Activated CD4-positive, alpha-beta T cell treated with anti-CD3 and anti-CD28 coated beads for 1 hour (primary cell): Measurements from ENCODE around the gene C12orf43.
"Not testable (repeated sequence)": the region's sequence is repeated elsewhere in the genome, so short reads cannot be mapped to it uniquely, and the experiment has no call there.

Experiments used
- DNase-seq: peaks from one replicate; pipeline ENCODE4 v3.0.0-alpha.2; 2020

The C12orf43 gene, protein sequence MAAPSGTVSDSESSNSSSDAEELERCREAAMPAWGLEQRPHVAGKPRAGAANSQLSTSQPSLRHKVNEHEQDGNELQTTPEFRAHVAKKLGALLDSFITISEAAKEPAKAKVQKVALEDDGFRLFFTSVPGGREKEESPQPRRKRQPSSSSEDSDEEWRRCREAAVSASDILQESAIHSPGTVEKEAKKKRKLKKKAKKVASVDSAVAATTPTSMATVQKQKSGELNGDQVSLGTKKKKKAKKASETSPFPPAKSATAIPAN

DNA sequence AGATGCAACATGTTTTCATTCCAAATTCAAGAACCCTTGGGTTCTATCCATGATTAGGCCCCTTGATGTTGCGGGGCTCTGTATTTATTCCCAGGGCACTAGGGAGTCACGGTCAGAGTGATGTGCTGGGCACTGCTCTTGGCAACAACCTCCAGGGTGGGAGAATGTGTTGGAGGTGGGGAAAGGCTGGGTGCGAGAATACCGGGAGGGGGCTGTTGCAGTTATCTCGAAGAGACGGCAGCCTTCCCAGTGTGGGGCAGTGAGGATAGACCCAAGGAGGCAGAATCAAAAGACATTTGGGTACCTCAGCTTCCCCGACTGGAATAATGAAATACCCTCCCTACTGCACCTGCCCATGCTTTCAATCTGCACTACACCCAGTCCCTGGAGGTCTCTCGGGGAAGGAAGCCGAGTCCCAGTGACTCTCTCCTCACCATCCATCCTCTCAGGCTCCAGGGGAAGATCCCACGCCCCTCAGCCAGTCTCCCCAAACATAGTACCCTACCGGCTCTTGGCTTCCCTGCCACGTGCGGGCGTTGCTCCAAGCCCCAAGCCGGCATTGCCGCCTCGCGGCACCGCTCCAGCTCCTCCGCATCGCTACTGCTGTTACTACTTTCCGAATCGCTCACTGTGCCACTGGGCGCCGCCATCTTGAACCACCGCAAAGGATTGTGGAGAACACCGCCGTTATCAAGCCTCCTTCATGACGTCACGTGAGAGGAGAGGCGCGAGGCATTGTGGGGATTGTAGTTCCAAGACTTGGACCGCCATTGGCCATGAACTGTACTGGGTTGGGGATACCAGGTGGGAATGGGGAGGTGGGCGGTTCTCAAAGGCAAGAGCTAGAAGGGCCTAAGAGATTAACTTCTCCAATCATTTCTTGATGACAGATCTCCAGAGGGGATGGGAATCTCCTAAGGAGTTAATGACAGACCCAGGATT lies at the start of gene C12orf43:
TSS of gene C12orf43 (minus strand) at position 663 of the 942 bp plus-strand sequence. CDS start at position 650, 13 bp downstream.
- peak; percentile 88 for DNase-seq

DNA sequence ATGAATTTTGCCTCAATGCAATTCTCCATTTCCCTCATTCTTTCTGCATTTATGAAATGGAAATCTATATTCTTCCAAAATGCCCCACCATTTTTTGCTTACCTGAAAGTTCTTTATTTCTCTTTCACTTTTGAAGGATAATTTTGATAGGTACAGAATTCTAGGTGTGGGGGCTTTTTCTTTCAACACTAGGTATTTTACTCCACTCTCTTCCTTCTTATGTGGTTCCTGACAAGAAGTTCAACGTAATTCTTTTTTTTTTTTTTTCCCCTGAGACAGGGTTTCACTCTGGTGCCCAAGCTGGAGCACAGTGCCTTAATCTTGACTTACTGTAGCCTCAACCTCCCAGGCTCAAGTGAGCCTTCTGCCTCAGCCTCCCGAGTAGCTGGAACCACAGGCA lies 49.1 kb upstream of the C12orf43 start:
- DNase-seq: no peak

DNA sequence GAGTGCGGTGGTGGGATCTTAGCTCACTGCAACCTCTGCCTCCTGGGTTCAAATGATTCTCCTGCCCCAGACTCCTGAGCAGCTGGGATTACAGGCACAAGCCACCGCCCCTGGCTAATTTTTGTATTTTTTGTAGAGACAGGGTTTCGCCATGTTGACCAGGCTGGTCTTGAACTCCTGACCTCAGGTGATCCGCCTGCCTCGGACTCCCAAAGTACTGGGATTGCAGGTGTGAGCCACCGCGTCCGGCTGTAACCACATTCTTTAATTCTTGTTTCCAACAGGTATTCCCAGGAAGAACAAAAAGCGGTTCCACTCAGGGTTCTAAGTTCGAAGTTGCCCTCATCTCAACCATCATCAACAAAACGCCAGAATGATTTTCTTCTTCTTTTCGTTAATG lies 48.3 kb upstream of the C12orf43 start:
- DNase-seq: not testable (repeated sequence)

DNA sequence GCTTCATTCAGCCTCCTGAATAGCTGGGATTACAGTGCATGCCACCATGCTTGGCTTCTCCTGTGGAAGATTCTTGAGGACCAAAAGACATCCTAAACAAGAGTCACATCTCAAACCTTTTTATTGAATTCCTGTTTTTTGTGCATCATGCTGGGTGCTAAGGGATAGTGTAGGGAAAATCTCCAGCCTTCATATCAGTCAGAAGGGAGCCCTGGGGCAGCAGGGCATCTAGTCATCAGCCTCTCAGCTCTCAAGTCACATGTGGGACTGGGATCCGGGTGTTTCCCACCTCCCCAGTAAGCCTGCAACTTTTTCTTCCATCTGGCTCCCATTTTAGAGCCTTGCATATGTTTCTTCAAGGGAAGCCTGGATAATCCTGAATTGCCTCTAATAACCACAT lies 47.8 kb upstream of the C12orf43 start:
- no peak for DNase-seq

DNA sequence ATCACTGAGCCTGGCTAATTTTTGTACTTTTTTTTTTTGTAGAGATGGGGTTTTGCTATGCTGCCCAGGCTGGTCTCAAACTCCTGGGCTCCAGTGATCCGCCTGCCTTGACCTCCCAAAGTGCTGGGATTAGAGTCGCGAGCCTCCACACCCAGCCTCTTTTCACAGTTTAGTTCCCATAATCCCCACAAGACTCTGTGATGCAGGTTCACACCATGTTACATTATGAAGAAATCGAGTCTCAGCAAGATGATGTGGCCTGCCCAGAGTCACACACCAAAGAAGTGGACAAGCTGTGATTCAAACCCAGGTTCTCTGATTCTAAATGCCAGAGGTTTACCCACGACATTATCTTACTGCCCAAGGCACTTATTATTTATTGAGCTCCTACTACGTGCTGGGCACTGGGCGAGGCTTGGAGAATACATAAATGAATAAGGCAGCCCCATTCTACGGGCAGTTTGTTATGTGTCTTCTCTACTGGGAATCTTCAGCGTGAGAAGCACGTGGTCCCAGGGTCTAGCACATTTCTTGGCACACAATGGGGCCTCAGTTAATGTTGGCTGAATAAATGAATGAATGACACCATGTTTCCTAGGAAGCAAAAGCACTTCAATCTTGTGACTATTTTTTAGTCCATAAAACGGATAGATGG lies 46.2 kb upstream of the C12orf43 start:
- DNase-seq: no peak

DNA sequence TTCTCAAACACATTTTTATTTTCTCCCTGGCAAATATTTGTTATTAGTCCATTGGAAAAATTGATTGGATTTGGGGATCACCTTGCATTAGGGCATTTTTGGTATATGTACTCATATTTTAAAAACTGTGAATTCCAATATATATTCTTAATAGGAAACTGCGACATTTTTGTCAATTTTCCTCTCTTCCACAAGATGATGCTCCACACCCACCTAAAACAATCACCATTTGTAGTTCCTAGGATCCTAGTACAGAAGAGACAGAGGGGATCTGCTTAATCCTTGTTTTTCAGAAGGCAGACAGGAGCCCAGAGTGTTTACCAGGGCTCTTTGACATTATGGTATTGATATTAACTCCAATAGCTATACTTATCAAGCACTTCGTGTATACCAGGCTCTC lies 45.5 kb upstream of the C12orf43 start:
- no peak for DNase-seq

DNA sequence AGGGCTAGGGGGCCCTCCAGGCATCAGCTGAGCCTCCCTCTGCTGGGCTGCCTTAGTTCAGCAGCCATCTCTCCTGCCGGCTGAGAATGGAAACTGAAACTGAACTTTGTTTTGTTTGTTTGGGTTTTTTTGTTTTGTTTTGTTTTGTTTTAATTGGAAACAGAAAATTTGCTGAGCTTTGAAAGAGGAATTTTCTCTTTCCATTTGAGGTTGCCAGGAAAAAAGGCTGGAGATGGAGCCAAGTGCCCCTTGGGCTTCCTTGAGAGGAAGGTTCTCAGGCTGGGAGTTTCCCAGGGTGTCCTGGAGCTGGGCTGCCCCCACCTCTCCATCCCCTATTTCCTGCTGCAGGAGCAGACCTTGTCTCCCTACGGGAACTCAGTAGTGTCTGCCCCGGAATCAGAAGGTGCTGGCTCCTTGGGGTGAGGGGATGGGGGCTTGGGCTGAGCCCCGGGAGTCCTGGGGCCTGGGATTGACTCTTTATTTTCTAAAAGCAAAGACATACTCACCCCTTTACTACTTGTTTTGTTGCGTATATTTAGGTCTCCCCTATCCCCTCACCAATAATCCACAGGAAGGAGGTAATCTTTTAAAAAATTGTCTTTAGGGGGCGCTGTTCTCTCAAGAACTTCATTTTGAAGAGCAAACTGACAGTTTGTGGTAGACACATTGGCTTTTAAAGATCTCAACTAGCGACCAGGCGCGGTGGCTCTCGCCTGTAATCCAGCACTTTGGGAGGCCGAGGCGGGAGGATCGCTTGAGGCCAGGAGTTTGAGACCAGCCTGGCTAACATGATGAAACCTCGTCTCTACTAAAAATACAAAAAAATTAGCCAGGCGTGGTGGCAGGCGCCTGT lies 44.1 kb upstream of the C12orf43 start:
- DNase-seq: peak; percentile 55

DNA sequence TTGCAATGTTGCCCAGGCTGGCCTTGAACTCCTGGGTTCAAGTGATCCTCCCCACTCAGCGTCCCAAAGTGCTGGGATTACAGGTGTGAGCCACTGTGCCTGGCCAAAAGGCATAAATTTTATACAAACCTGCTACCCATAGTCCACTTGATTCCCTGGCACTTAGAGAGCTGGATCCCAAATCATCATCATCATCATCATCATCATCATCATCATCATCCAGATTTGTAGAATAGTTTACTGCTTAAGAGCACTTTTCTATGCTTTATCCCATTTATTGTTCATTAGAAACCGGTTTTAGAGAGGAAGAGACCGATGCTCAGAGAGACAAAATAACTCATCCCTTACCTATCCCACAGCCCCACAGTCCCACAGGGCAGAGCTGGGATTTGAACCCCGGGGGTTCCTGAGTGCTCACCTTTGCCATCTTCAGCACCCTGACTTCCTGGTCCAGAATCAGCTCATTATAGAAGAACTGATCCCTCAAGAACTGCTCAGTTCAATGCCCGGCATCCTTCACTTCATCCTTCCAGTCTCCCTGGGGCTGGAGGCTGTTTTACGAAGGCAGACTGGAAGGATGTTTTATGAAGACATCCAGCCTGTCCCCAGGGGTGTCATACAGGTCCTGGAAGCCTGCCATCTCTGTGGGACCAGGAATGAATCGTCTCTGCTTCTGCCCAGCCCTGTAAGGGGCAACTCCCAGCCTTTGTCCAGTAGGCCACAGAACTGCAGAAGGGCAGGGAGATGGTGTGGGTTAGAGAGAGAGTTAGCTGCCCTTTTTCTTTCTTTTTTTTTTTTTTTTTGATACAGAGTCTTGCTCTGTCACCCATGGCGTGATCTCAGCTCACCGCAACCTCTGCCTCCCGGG lies 43.0 kb upstream of the C12orf43 start:
- DNase-seq: no peak

DNA sequence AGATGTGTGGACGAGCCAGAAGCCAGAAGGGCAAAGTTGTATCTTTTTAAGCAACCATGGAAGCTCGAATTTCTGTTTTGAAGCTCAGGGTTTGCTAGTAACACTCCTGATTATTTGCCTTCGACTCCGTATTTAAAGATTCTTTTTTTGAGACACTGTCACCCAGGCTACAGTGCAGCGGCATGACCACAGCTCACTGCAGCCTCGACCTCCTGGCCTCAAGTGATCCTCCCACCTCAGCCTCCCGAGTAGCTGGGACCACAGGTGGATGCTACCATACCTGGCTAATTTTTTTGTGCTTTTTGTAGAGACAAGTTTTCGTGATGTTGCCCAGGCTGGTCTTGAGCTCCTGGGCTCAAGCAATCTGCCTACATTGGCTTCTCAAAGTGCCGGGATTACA lies 41.5 kb upstream of the C12orf43 start:
- DNase-seq: no peak

DNA sequence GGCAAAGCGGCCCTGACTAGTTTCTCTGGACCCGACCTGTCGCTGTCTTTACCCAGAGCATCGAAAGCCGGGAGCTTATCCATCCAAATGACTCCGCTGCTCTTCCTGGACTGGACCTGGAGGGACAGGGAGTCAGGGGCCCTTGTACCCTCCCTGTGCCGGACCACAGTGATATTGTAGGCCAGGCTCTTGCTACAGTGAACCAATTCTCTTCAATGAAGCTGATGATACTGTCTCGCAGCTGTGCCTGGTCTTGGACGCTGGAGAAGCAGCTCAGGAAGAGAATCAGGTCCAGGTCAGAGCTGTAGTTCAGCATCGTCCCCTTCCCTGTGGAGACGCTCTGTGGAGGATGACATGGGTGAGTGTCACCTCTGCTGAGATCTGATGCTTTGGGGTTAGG lies 37.4 kb upstream of the C12orf43 start:
- DNase-seq: no peak

DNA sequence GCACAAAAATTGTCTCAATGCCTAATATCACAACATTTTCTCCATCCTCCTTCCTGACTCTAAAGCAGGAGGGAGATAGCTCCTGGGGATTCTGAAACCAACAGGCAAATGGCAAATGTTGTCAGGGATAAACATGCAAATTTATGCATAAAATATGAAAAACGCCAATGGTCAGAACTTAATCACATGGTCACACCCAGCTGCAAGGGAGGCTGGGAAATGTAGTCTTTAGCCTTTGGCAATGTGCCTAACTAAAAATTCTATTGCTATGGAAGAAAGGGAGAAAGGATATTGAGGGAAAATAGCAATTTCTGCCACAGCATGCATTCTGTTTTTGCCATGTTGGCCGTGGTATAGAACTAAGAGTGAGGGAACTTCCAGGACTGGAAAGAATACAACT lies 34.4 kb upstream of the C12orf43 start:
- DNase-seq: no peak

DNA sequence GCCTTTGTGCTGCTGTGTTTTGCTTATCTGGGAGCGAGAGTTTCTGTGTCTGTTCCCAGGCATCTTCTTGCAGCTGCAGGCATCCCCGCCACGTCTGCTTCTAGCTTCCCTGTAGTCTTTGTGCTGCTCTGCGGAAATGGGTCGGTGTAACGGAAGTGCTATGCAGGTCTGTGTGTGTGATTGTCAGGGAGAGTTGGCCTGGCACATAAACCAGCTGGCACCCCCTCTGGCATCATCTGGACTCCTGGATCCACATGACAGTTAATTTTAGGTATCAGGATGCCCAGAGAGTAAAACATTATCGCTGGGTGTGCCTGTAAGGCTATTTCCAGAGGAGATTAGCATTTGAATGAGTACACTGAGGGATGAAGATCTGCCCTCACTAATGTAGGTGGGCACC lies 32.2 kb upstream of the C12orf43 start:
- no peak for DNase-seq

DNA sequence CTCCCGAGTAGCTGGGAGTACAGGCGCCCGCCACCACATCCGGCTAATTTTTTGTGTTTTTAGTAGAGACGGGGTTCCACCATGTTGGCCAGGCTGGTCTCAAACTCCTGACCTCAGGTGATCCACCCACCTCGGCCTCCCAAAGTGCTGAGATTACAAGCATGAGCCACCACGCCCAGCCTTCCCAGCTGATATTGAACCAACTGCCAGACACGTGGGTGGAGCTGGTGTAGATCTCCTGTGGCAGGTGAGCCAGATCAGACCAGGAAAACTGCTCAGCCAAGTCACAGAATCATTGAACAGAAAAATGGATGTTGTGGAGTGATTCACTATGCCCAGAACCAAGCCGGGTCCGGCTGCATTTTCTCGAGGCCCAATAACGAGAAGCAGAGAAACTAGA lies 31.1 kb upstream of the C12orf43 start:
- DNase-seq: not testable (repeated sequence)

DNA sequence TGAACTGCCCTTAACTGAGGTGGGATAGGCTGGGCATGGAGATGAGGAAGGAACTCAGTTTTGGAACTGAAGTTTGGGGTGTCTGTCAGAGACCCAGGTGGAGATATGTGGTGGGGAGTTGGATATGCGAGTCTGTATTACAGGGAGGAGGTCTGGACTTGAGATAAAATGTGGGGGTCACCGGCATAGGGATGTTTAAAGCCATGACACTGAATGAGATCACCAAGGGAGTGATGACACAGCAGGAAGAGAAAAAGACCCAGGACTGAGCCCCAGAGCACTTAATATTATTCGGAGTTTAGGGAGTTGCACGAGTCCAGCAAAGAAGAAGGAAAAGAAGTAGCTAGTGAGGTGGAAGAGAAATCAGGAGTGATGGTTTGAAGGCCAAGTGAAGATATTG lies 26.8 kb upstream of the C12orf43 start:
- no peak for DNase-seq

DNA sequence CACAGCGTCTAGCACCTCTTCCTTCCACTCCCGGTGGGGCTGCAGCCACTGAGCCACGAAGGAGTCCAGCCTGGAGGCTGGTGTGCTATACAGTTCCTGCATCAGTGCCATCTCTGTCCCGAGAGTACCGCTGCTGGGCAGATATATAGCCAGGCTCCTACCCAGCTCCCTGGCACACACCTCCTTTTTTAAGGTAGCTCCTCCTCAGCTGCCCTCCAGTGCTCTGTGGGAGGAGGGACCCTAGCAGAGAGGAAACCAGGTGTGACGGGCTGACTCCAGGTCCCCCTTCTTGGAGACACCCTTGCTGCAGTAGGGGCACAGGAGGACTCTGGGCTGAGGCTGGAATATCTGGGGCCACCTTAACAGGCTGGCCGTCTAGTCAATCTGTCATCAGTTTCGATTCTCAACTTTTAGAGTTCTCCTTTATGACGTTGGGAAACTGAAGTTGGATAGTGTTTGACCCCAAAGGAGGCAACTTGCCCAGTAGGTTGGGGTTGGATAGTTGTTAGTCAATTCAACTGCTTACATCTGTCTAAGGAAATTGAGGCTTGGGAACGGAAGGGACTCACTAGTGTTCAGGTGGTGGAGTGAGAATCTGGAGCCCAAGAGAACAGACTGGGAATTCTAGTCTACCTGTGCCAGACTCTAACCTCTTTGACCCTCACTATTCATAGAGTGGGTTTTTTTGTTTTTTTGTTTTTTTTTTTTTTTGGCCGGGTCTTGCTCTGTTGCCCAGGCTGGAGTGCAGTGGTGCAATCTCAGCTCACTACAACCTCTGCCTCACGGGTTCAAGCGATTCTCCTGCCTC lies 22.8 kb upstream of the C12orf43 start, which contains the start of gene OASL:
TSS of gene OASL (minus strand) at position 386 of the 808 bp plus-strand sequence. CDS start at position 111, 275 bp downstream.
- peak; percentile 83 for DNase-seq

DNA sequence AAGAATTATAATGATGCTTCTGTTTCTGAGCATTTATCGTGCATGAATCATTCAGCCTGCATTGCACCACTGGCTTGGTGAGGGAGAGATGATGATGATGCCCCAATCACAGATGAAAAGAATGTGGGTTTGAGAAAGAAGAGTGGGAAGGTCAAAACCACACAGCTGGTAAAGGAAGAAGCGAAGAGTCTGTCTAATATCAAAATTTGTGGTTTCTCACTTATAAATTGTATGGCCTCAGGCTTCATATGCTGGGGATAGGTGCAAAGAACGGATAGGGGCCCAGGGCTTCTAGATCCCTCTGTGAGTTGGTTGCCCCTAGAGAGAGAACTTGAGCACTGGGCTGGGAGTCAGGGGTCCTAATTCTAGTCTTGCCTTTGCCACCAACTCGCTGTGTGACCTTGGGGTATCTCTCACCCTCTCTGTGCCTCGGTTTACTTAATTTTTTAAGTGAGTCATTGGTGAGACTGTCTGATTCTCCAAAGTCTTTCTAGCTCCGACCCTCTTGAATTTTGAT lies 20.6 kb upstream of the C12orf43 start:
- DNase-seq: no peak

DNA sequence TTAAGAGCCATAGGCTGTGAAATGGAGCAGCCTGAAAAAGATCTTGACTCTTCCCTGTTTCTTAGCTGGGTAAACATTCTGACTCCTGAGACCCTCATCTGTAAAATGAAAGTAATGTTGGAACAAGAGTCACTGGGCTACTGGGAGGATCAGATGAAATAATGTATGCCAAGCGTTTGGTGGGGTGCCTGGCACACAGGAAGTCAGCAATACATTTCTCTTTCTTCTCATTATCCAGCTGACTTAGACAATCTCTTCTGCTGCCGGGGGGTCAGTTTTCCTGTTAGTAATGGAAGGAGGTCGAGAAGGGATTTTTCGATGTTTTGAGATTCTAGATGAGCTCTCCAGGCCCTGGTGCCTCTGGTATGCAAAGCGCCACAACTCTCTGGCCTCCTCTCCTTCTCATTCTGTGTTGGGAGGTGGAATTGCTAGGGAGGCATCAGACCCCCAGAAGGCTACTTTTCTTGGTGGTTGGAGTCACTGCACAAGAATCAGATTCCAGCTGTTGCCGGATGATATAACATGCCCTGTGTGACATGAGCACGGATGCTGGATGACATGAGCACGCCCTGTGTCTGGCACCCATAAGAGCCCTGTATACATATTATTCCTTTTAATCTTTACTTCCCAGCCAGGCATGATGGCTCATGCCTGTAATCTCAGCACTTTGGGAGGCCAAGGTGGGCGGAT lies 18.5 kb upstream of the C12orf43 start:
- DNase-seq: no peak

DNA sequence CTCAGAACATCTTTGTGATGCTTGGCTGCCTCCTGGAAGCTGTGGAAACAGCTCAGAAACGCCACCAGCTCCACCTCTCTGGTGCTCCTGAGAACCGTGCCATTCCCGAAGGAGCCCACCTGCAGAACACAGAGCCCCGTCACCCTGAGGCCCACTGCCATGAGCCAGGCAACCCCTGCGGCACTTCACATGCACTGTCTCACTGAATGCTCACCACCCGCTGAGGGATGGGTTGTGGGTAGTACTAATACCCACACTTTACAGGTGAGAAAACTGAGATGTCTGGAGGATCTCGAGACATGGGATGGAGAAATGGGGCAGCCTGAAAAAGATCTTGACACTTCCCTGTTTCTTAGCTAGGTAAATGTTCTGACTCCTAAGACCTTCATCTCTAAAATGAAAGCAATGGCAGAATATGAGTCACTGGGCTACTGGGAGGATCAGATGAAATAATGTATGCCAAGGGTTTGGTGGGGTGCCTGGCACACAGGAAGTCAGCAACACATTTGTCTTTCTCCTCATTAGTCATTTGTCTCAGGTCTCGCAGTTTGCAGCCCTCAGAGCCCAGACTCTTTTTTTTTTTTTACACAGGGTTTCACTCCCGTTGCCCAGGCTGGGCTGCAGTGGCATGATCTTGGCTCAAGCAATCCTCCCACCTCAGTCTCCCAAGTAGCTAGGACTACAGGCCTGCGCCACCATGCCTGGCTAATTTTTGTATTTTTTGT lies 17.5 kb upstream of the C12orf43 start:
- peak; percentile 41 for DNase-seq
